ENCODE measurements around the gene ZNF837.
"Not testable (repeated sequence)": the region's sequence is repeated elsewhere in the genome, so short reads cannot be mapped to it uniquely, and the experiment has no call there.

Gene ZNF837

DNA sequence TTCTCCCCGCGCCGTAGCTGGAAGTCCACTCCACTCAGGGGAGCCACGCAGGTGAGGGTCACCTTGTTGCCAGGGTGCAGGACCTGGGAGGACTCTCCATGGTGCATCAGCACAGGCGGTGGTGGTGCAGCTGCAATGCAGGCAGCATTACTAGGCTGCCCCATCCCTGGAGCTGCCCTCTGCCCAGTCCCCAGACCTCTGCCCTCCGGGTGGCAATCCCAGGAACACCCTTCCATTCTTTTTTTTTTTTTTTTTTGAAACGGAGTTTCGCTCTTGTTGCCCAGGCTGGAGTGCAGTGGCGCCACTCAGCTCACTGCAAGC is 29.3 kb downstream of the ZNF837 start:
- no peak for DNase-seq (ENCODE audit: low read depth, low spot score)

DNA sequence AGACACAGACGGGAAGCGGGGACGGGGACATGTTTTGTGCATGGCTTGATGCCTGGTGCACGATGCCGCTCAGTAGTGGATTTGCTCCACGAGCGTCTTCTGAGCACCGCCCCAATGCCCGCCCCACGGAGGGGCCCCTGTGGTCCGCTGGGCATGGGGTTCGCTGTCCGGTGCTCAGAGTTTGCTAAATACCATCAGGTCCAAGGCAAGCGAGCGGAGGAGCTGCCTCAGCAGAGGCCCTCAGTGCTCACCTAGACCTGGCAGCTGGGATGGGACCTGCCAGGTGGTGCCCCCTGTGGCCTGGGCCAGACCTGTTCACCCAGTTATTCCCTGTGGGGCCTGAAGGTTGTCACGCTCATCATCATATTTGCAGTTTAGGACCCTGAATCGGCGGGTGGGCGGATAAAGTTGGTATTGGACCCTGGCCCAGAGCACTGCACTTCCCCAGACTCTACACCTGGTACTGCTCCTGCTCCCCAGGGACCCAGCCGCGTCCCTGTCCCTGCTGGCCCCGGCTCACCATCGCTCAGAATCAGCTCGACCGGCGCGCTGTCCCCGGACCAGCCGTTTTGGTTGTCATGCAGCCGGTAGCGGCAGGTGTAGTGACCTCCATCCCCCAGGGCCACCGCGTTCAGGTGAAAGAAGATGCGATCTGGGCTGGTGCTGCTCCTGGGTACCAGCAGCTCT is 29.8 kb downstream of the ZNF837 start:
- no peak for DNase-seq (ENCODE audit: low read depth, low spot score)

DNA sequence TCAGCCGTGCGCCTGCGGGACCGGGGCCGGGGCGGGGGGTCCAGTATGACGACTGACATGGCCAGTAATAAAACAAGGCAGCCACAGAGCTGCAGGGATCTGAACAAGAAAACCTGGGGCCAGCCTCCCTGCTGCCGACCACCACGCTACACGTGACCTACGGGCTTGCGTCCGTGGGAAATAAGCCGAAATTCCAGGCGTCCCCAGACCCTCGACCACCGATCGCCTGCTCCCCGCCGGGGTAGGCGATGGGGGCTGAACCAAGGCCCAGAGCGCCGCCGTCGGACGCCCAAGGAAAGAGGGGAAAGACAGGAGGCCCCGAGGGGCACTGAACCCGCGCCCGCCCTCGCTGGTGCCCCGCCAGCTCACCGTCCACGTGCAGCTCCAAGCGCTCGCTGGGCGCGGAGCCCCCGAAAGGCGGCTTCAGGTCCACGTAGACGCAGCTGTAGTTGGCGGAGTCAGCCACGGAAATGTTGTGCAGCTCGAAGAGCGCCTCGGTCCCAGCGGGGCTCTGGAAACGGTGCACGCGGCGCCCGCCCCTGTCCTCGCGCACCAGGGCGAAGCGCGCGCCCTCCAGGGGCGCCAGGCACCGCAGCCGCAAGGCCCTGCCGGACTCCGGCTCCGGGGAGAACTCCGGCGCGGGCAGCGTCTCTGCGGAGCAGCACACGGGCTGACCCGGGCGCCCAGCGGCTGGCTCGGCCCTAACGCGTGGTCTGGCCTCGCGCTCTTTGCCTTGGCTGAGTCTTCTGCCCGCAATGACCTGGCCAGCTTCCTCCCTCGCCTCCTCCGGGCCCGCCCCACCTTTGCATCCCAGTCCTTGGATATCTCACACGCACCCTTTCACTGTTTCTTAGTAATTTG is 30.6 kb downstream of the ZNF837 start:
- DNase-seq (ENCODE audit: low read depth, low spot score) = no peak

DNA sequence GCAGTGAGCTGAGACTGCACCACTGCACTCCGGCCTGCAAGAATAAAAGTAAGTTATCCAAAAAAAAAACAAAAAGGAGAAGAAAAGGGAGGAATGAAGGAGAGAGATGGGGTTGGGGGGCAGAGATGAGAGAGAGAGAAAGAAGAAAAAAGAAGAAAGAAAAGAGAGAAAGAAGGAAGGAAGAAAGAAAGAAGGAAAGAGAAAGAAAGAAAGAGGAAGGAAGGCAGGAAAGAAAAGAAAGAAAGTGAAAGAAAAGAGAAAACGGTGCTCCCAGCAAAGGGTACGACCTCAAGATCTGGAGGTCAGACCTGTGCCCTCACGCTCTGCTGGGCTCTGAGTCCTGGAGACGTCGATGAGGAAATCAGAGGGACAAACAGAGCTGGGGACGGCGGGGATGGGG is 31.2 kb downstream of the ZNF837 start:
- DNase-seq (ENCODE audit: low read depth, low spot score) = no peak

DNA sequence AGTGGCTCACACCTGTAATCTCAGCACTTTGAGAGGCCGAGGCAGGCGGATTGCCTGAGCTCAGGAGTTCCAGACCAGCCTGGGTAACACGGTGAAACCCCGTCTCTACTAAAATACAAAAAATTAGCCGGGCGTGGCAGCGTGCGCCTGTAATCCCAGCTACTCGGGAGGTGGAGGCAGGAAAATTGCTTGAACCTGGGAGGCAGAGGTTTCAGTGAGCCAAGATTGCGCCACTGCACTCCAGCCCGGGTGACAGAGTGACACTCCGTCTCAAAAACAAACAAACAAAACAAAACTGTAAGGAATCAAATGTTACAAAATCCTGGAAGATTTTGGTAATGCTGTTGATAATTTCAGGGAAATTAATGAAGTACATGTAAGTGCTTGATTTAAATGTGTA is 32.8 kb downstream of the ZNF837 start:
- not testable (repeated sequence) for DNase-seq (ENCODE audit: low read depth, low spot score)

DNA sequence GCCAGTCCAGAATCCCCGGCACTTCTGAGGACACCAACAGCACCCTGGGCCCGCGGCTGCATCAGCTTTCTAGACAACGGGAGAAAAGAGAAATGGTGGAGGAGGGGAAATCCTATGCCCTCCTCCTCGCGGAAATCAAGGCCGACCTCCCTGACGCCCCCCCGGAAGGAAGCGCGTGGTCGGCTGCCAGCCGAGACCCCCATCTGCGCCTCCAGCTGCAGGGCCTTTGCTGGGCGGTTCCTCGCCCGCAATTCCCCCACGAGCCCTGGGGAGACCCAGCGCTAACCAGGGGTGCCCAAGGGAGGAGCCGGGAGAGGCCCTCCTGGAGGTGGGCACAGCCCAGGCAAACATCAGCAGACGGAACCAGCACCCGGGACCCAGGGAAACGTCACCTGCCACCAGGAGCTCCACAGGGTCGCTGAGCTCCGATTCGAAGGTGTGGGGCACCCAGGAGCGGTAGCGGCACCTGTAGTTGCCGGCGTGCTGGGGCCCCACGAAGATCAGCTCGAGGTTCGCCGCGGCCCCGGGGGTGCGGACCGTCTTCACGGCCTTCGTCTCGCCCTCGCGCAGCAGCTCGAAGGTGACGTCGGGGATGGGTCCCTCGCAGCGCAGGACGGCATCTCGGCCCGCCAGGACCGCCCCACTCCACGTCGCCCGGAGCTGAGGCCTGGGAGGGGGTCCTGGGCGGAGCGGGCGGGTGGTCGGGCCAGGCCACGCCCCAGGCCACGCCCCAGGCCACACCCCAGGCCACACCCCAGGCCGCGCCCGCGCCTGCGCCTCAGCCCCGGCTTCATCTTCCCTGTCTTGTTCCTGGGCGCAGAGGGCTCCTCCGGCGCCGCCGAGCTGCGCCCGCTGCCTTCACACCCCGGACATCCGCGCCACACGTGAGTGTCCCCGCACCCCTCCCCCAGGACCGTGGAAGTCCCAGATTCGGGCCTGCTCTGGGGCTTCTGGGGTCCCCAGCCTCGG is 33.6 kb downstream of the ZNF837 start:
- peak; percentile 78 for DNase-seq (ENCODE audit: low read depth, low spot score)

DNA sequence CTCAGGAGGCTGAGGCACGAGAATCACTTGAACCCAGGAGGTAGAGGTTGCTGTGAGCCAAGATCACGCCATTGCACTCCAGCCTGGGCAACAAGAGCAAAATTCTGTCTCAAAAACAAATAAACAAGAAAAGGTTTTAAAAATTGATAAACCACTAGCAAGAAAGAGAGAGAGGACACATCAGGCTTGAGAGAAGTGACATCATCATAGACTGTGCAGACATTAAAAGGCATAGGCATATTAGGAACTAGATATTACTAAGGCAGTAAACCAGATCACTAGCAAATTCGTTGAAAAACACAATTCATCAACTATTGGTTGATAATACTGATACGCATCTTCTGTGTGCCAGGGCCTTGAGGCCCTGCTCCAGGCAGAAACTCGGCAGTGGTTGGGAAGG is 35.3 kb downstream of the ZNF837 start:
- DNase-seq (ENCODE audit: low read depth, low spot score) = no peak

DNA sequence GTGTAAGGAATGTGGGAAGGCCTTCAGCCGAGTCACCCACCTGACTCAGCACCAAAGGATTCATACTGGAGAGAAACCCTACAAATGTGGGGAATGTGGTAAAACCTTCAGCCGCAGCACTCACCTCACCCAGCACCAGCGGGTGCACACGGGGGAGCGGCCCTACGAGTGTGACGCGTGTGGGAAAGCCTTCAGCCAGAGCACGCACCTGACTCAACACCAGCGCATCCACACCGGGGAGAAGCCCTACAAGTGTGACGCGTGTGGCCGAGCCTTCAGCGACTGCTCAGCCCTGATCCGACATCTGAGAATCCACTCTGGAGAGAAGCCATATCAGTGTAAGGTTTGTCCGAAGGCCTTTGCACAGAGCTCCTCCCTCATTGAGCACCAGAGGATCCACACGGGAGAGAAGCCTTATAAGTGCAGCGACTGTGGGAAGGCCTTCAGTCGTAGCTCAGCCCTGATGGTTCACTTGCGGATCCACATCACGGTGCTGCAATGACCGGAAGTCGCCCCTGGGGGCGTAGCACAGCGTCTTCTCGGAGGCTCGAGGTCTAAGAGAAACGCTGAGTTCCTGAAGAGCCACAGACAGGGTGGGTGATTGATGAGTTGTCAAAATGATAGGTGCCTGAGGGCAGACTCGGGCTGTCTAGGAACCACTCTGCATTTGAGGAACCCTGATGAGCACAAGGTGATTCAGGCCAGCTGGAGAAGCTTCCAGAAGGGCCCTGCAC is 41.8 kb downstream of the ZNF837 start:
- peak; percentile 88 for DNase-seq (ENCODE audit: low read depth, low spot score)

DNA sequence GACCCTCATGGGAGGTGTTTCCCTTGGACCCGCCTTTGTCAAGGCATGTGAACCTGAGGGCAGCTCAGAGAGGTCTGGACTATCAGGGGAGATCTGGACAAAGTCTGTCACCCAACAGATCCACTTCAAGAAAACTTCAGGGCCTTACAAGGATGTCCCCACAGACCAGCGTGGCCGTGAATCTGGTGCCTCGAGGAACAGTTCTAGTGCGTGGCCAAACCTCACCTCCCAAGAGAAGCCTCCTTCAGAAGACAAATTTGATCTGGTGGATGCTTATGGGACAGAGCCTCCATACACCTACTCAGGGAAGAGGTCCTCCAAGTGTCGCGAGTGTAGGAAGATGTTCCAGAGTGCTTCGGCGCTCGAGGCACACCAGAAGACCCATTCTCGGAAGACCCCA is 42.5 kb downstream of the ZNF837 start:
- DNase-seq (ENCODE audit: low read depth, low spot score) = no peak

DNA sequence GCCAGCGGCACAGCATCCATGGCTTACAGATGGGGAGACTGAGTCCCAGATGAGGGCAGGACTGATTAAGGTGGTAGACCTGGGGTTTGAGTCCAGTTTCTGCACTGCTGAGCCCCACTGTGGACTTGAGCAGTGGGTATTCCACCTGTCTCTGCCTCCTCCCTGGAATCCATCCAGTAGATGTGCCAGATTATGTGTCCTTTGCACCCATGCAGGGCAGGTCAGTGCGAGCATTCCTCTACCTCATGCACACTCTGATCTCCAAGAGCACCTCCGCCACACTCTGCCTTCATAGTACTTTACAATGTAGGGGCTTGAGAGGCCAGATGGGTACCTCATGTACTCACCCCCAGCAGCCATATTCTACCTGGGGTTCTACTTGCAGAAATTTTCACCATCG is 44.0 kb downstream of the ZNF837 start:
- DNase-seq (ENCODE audit: low read depth, low spot score) = no peak

DNA sequence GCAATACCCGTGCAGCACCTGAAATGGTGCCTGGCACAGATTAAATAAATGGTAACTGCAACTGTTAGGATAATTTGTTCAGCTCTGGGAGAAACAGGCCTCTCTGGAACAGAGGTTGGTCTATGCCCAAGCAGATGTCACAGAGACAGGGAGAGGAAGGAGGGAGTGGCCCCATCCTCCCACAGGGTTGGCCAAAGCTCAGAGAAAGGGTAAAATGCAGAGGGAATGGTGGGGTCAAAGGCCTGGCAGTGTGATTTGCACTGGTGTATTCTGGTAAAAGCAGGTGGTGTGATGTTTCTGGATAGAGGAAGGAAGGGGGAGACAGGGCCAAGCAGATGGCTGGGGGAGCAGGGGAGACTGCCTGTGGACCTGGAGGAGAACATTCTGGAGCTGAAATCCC is 44.6 kb downstream of the ZNF837 start:
- no peak for DNase-seq (ENCODE audit: low read depth, low spot score)

DNA sequence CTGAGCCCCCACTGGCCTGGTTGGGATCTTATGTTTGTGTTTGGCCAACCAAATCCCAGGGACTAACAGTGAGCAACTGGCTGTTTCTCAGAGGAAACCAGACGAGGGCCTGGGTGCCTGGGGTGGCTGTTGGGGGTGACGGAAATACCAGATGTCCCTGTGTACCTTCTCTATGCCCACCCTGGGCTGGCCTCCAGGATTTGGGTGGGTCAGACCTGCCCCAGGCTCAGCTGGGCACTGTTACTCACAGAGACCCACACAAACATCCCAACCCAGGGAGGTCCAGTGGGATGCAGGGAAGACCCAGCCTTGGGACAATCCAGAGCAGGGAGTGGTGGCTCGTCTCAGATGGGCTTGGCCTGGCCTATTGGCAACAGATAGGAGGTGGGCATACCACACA is 45.2 kb downstream of the ZNF837 start:
- DNase-seq (ENCODE audit: low read depth, low spot score) = no peak

DNA sequence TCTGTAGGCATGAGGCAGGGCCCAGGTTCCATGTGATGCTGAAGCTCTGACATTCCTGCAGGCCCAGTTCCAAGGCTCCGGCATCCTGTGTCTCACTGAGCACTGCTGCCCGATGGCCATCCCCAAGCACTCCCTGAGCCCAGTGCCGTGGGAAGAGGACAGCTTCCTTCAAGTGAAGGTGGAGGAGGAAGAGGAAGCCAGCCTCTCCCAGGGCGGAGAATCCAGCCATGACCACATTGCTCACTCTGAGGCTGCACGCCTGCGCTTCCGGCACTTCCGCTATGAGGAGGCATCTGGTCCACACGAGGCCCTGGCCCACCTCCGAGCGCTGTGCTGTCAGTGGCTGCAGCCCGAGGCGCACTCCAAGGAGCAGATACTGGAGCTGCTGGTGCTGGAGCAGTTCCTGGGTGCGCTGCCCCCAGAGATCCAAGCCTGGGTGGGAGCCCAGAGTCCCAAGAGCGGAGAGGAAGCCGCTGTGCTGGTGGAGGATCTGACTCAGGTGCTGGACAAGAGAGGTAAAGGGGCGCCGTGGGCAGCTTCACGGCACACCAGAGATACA is 46.1 kb downstream of the ZNF837 start:
- no peak for DNase-seq (ENCODE audit: low read depth, low spot score)

DNA sequence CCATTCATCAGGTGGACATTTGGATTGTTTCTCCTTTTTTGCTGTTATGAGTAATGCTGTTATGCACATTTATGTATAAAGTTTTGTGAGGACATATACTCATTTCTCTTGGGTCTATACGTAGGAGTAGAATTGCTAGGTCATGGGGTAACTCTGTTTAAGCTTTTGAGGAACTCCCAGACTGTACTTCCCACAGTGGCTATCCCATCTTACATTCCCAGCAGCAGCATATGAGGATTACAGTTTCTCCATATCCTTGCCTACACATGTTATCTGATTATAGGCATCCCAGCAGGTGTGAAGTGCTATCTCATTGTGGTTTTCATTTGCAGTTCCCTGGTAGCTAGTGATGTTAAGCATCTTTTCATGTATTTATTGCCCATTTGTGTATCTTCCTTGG is 48.1 kb downstream of the ZNF837 start:
- DNase-seq (ENCODE audit: low read depth, low spot score) = no peak

DNA sequence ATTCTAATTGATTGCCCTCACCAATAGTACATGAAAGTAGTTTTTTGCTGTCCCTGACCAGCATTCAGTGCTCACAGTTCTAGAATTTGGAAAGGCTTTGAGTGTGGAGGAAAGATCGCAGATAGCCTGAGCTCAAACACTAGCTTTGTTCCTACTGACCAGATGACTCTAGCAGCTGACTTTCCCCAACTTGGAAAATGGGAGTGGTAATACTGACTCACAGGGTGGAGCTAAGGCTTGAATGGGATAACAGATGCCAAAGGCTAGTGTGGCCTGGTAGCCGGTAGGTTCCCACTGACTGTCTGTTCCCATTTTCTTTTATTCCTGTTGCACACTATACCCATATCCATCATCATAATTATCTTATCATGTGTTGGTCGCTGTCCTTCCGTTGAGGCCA is 50.4 kb downstream of the ZNF837 start:
- no peak for DNase-seq (ENCODE audit: low read depth, low spot score)

DNA sequence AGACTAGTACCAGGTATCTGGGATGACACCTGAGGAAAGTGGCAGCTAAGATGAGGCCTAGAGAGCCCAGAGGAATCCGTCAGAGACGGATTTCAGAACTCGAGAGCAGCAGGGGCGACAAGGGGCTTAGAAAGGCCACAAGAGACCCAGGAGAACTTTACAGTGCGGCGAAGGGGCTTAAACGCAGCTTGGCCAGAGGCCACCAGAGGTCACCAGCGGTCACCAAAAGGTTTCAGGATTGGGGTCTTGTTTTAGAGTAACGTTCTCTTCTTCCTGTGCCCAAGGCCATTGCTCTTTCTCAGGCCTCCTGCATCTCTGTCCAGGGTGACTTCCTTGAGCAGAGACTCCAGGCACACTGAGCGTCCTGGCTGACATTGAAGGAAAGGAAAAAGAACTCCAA is 51.8 kb downstream of the ZNF837 start:
- peak; percentile 86 for DNase-seq (ENCODE audit: low read depth, low spot score)

DNA sequence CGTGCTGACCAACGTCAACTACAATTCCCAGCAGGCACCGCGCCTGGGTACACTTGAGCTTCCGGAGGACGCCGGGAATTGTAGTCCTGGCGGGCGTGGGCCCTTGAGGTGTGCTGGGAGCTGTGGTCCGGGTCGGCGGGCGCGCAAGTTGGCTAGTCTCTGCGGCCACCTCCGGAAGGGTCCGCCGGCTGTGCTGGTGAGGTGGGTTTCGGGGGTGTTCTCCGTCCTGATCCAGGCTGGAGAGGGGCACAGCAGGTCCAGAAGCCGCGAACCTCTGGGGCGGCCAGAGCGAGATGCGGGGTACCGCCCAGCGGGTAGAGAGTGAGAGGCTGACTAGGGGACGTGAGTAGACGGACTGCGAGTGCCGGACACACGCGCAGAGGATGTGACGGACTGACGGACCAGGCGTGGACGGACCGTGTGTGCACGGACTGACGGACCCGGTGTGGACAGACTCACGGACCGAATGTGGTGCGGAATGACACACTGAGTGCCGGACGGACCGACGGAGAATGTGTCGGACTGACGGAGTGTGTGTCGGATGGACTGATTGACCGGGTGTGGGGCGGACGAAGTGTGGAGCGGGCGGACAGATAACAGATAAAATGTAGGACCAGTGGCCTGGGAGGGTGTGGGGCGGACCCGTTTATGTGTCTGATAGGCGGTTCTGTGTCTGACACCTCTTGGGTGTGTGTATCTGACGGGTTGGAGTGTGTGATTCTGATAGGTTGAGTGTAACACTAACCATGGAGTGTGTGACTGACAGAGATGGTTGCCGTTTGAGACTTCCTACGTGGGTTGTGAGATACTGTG is 53.7 kb downstream of the ZNF837 start, which contains the start of gene ZSCAN22:
TSS of gene ZSCAN22 (plus strand) at position 81 of the 813 bp plus-strand sequence. CDS start 7,809 bp downstream, outside the sequence.
- DNase-seq (ENCODE audit: low read depth, low spot score) = peak; percentile 96

DNA sequence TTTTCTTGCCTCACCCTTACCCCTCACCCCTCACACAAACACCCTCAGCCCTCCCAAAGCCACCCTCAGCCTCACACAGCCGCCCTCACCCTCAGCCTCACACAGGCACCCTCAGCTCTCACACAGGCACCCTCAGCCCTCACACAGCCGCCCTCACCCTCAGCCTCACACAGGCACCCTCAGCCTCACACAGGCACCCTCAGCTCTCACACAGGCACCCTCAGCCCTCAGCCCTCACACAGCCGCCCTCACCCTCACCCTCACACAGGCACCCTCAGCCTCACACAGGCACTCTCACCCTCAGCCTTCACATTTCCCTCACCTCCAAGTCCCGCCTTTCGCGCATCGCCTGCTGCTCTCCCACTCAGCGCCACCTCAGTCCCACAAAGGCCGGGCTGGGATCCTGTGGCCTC is 54.3 kb downstream of the ZNF837 start:
- no peak for DNase-seq (ENCODE audit: low read depth, low spot score)

DNA sequence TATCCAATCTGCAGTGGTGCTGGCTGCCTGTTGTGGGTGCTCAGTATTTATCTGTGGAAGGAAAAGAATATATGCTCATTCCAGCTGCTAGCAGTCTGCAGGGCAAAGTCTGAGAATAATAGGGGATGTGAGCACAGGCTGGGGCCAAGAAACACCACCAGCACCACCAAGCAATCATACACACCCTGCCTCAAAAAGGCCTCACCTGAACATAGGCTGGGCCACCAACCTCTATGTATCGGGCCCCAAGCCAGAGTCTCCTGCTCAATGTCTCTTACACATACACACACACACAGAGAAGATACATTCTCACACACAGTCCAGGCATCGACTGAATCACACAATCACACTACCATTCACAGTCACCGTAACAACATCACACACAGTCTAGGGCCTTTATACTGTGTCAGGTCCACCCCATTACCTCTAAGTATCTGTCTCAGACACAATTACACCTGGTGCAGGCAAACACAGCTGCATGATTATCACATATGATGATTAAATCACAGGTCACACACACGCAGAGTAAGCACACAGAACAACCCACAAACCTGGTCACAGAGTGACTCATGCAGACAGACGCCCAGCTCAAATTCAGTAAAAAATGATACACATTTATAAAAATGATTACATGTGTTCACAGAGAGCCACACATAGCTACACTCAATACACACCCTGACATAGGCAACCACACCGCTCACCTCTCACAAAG is 55.4 kb downstream of the ZNF837 start:
- DNase-seq (ENCODE audit: low read depth, low spot score) = no peak

DNA sequence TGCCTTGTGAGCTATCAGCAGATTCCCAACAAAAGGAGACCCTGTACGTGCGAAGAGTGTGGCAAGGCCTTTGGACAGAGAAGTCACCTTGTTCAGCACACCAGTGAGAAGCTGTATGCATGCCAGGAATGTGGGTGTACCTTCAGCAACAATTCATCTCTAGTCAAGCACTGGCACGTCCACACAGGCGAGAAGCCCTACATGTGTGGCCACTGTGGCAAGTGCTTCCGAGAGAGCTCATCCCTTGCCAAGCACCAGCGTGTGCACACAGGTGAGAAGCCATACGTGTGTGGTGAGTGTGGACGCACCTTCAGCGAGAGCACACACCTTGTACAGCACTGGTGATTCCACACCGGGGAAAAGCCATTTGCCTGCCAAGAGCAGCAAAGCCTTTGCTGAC is 61.6 kb downstream of the ZNF837 start:
- no peak for DNase-seq (ENCODE audit: low read depth, low spot score)

Data from ELF-1 (cell line).